Stimulated activated CD4-positive, alpha-beta T cell treated with anti-CD3 and anti-CD28 coated beads, Interleukin-2, amount 100 ng/mL, for 4 hours (primary cell): ENCODE results near the gene ARHGEF11.

Source experiments
- DNase-seq: peaks from one replicate; pipeline ENCODE4 v3.0.0-alpha.2; 2020; ENCODE audit warnings: low read depth

ARHGEF11 gene

GRCh38 chr1:156951371-156951770 lies 94.2 kb downstream of the ARHGEF11 start:
- DNase-seq: no peak

GRCh38 chr1:156949127-156949526 lies 96.4 kb downstream of the ARHGEF11 start:
- no peak for DNase-seq

- no peak for DNase-seq
These were observed 96.8 kb downstream of the ARHGEF11 start for GRCh38 chr1:156948708-156949107.

- DNase-seq: no peak
These were observed 97.6 kb downstream of the ARHGEF11 start for GRCh38 chr1:156947818-156948525.

GRCh38 chr1:156947127-156947526 lies 98.4 kb downstream of the ARHGEF11 start:
- no peak for DNase-seq

GRCh38 chr1:156945881-156946661 lies 99.5 kb downstream of the ARHGEF11 start:
- DNase-seq: no peak

- DNase-seq: no peak
These were observed 100.7 kb downstream of the ARHGEF11 start for GRCh38 chr1:156944848-156945247.

GRCh38 chr1:156944268-156944667 lies 101.3 kb downstream of the ARHGEF11 start:
- DNase-seq: no peak

- DNase-seq: no peak
These were observed 101.8 kb downstream of the ARHGEF11 start for GRCh38 chr1:156943756-156944155.

GRCh38 chr1:156942576-156942975 lies 103.0 kb downstream of the ARHGEF11 start:
- DNase-seq: no peak

GRCh38 chr1:156942176-156942575 lies 103.4 kb downstream of the ARHGEF11 start:
- DNase-seq: no peak

GRCh38 chr1:156941675-156942074 lies 103.9 kb downstream of the ARHGEF11 start:
- no peak for DNase-seq

GRCh38 chr1:156939786-156940334 lies 105.7 kb downstream of the ARHGEF11 start:
- DNase-seq: no peak

GRCh38 chr1:156938813-156939212 lies 106.7 kb downstream of the ARHGEF11 start:
- no peak for DNase-seq

- DNase-seq: no peak
These were observed 107.7 kb downstream of the ARHGEF11 start for GRCh38 chr1:156937883-156938282.

GRCh38 chr1:156936721-156937220 lies 108.8 kb downstream of the ARHGEF11 start:
- DNase-seq: no peak

- DNase-seq: no peak
These were observed 109.4 kb downstream of the ARHGEF11 start for GRCh38 chr1:156936191-156936590.

- DNase-seq: no peak
These were observed 109.9 kb downstream of the ARHGEF11 start for GRCh38 chr1:156935505-156936128.

- no peak for DNase-seq
These were observed 112.4 kb downstream of the ARHGEF11 start for GRCh38 chr1:156933136-156933535.

GRCh38 chr1:156931974-156932710 lies 113.4 kb downstream of the ARHGEF11 start:
- no peak for DNase-seq

GRCh38 chr1:156931211-156931952 lies 114.2 kb downstream of the ARHGEF11 start:
- DNase-seq: no peak
